ENCODE data around the gene INSR.
A peak's percentile ranks its signal among the peaks of the same experiment; 100 is the strongest.
"Not testable (repeated sequence)": the region's sequence is repeated elsewhere in the genome, so short reads cannot be mapped to it uniquely, and the experiment has no call there.

The INSR gene

GRCh38 chr19:7257148-7258040 lies 36.8 kb downstream of the INSR start:
- peak; percentile 41 for DNase-seq

- no peak for DNase-seq
Observed at GRCh38 chr19:7255631-7256030, 38.6 kb downstream of the INSR start.

- DNase-seq = no peak
Observed at GRCh38 chr19:7255119-7255518, 39.1 kb downstream of the INSR start.

GRCh38 chr19:7254590-7254989 lies 39.6 kb downstream of the INSR start:
- DNase-seq = no peak

GRCh38 chr19:7252364-7252763 lies 41.9 kb downstream of the INSR start:
- DNase-seq = no peak

GRCh38 chr19:7251494-7251893 lies 42.7 kb downstream of the INSR start:
- DNase-seq = no peak

- DNase-seq = no peak
Observed at GRCh38 chr19:7250951-7251350, 43.3 kb downstream of the INSR start.

GRCh38 chr19:7250057-7250596 lies 44.1 kb downstream of the INSR start:
- DNase-seq = no peak

GRCh38 chr19:7247155-7247554 lies 47.1 kb downstream of the INSR start:
- no peak for DNase-seq

- no peak for DNase-seq
Observed at GRCh38 chr19:7246601-7247000, 47.6 kb downstream of the INSR start.

- DNase-seq = peak; percentile 74
Observed at GRCh38 chr19:7242601-7243258, 51.5 kb downstream of the INSR start.

GRCh38 chr19:7238051-7238450 lies 56.2 kb downstream of the INSR start:
- no peak for DNase-seq

- DNase-seq = no peak
Observed at GRCh38 chr19:7236153-7236552, 58.1 kb downstream of the INSR start.

GRCh38 chr19:7230826-7231225 lies 63.4 kb downstream of the INSR start:
- no peak for DNase-seq

GRCh38 chr19:7229735-7230134 lies 64.5 kb downstream of the INSR start:
- no peak for DNase-seq

- no peak for DNase-seq
Observed at GRCh38 chr19:7228935-7229541, 65.2 kb downstream of the INSR start.

GRCh38 chr19:7227735-7228134 lies 66.5 kb downstream of the INSR start:
- no peak for DNase-seq

- not testable (repeated sequence) for DNase-seq
Observed at GRCh38 chr19:7227149-7227548, 67.1 kb downstream of the INSR start.

- DNase-seq = no peak
Observed at GRCh38 chr19:7226739-7227138, 67.5 kb downstream of the INSR start.

GRCh38 chr19:7225741-7226140 lies 68.5 kb downstream of the INSR start:
- DNase-seq = no peak

GRCh38 chr19:7224995-7225394 lies 69.2 kb downstream of the INSR start:
- no peak for DNase-seq

GRCh38 chr19:7224209-7224686 lies 70.0 kb downstream of the INSR start:
- DNase-seq = no peak

- DNase-seq = no peak
Observed at GRCh38 chr19:7223429-7223828, 70.8 kb downstream of the INSR start.
